Activated CD8-positive, alpha-beta T cell treated with anti-CD3 and anti-CD28 coated beads for 36 hours (primary cell): Measurements from ENCODE around the gene NDUFA3. TPM values are rescaled to one million over a fixed set of nuclear protein-coding genes. Genes with fewer than 3 reads are reported as not detected.
"Not testable (repeated sequence)": the region's sequence is repeated elsewhere in the genome, so short reads cannot be mapped to it uniquely, and the experiment has no call there.

ENCODE experiments used
- ATAC-seq: fragments of 200-7000 bp; cut with Tn5 transposase; one replicate; pipeline ENCODE4 v1.10.0; 2021; ENCODE audit warnings: mild to moderate bottlenecking, moderate library complexity
- CTCF ChIA-PET: fragments of 350-600 bp; sonication (Branson Sonifier 250); formaldehyde crosslinking; loops from one replicate; lab custom pipeline; 2021; ENCODE audit warnings: antibody characterized with exemption; lab: Charles Lee
- POLR2A ChIA-PET: fragments of 350-600 bp; sonication (Branson Sonifier 250); formaldehyde crosslinking; loops from one replicate; lab custom pipeline; 2021; ENCODE audit warnings: antibody characterized with exemption; lab: Charles Lee
- DNase-seq: peaks from one replicate; pipeline ENCODE4 v3.0.0-alpha.2; 2020
- H3K27ac Mint-ChIP-seq: one replicate; pipeline ENCODE4 v1.8.0; 2021; ENCODE audit warnings: mild to moderate bottlenecking, mixed read lengths
- H3K27me3 Mint-ChIP-seq: one replicate; pipeline ENCODE4 v1.8.0; 2021; ENCODE audit warnings: mixed read lengths
- H3K36me3 Mint-ChIP-seq: one replicate; pipeline ENCODE4 v1.8.0; 2021; ENCODE audit warnings: low read depth, mixed read lengths
- H3K4me1 Mint-ChIP-seq: one replicate; pipeline ENCODE4 v1.8.0; 2021; ENCODE audit warnings: low read depth, mixed read lengths
- H3K4me3 Mint-ChIP-seq: one replicate; pipeline ENCODE4 v1.8.0; 2021; ENCODE audit warnings: mild to moderate bottlenecking, moderate library complexity, mixed read lengths
- H3K9me3 Mint-ChIP-seq: one replicate; pipeline ENCODE4 v1.8.0; 2021; ENCODE audit warnings: mixed read lengths
- CTCF ChIP-seq: fragments of 200-600 bp; IDR thresholded peaks from one replicate; pipeline ENCODE4 v1.8.0; 2022; ENCODE audit warnings: antibody characterized with exemption, mild to moderate bottlenecking
- intact Hi-C: fragments of 100-400 bp; cut with micrococcal nuclease; formaldehyde crosslinking; loops from one replicate; pipeline ENCODE4 v1.10.0; 2022
- total RNA-seq, 2 experiments: library from RNA; stranded (reverse); gene quantifications; one replicate each; pipeline ENCODE4 v1.2.3, GENCODE V29; 2021

The NDUFA3 gene
- total RNA-seq, 2 experiments from 2014 or later, result 94.8 to 96.7 TPM

DNA sequence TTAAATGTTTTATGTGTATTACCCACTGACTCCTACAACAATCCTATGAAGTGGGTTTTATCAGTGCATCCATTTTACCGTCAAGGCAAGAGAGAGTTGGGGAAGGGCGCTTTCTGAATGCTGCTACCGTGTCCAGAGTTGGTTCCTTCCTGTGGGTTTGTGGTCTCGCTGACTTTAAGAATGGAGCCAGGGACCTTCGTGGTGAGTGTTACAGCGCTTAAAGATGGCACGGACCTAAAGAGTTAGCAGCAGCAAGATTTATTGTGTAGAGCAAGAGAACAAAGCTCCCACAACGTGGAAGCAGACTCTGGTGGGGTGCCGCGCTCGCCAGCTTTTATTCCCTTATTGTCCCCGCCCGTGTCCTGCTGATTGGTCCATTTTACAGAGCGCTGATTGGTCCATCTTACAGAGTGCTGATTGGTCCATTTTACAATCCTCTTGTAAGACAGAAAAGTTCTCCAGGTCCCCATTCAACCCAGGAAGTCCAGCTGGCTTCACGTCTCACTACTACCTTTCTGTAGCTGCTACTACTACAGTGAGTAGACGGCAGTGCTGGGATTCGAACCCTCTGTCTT is 8.1 kb upstream of the NDUFA3 start:
- DNase-seq, result no peak
- Mint-ChIP-seq H3K9me3 (no peaks in the 10 kb centered on the region), H3K4me1 (peaks cover 6% of the 10 kb centered on the region), H3K4me3 (no peak overlapping the region), H3K36me3 (no peaks in the 10 kb centered on the region), H3K27ac (no peak overlapping the region), H3K27me3 (peaks cover 21% of the 10 kb centered on the region)
- ChIA-PET CTCF (interaction anchor here (1.7 kb wide), 1 partner anchor 240 kb away, joined by 4 read pairs; no protein-coding TSS in a partner anchor), POLR2A (interaction anchor here (1.9 kb wide), 1 partner anchor 21 kb away, joined by 7 read pairs; the partner anchor contains the start of genes PRPF31 and TFPT)
- intact Hi-C loops, result no loop called here
- ATAC-seq, result no peak
- no peak for TF ChIP-seq CTCF

DNA sequence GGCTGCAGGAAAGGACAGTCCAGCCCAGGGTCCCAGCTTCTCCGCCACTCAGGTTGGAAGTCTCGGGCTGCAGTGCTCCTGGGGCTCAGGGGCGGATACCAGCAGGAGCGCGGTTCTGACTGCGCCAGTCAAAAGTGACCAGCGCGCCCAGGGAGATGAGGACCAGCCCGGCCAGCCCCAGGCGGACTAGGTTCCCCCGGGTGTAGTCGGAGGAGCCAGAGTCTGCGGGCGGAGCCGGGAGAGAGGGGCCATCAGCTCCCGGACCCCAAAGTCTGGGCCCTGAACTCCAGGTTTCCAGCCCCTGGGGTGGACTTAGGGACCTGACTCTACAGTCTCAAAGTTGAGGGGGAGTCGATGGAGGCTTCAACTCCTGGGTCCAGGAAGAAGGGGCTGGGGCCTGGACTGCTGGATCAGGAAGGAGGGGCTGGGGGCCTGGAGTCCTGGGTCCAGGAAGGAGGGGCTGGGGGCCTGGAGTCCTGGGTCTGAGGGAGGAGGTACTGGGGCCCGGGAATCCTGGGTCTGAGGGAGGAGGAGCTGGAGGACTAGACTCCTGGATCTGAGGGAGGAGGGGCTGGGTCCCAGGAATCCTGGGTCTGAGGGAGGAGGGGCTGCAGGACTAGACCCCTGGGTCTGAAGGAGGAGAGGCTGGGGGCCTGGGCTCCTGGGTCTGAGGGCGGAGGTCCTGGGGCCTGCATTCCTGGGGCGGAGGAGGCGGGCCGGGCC is 7.4 kb upstream of the NDUFA3 start:
- Mint-ChIP-seq H3K27ac (no peak overlapping the region), H3K4me1 (peaks cover 6% of the 10 kb centered on the region), H3K4me3 (peak overlapping the region; percentile 67), H3K27me3 (peaks cover 21% of the 10 kb centered on the region), H3K9me3 (no peaks in the 10 kb centered on the region), H3K36me3 (no peaks in the 10 kb centered on the region)
- ATAC-seq, result no peak
- intact Hi-C loops, result no loop called here
- TF ChIP-seq CTCF, result no peak
- DNase-seq, result no peak
- ChIA-PET POLR2A (interaction anchor here (1.9 kb wide), 1 partner anchor 20 kb away, joined by 7 read pairs; the partner anchor contains the start of genes PRPF31 and TFPT), CTCF (interaction anchor here (0.9 to 1.7 kb wide), 2 partner anchors 8 to 241 kb away, joined by 3 to 4 read pairs; no protein-coding TSS in a partner anchor)

DNA sequence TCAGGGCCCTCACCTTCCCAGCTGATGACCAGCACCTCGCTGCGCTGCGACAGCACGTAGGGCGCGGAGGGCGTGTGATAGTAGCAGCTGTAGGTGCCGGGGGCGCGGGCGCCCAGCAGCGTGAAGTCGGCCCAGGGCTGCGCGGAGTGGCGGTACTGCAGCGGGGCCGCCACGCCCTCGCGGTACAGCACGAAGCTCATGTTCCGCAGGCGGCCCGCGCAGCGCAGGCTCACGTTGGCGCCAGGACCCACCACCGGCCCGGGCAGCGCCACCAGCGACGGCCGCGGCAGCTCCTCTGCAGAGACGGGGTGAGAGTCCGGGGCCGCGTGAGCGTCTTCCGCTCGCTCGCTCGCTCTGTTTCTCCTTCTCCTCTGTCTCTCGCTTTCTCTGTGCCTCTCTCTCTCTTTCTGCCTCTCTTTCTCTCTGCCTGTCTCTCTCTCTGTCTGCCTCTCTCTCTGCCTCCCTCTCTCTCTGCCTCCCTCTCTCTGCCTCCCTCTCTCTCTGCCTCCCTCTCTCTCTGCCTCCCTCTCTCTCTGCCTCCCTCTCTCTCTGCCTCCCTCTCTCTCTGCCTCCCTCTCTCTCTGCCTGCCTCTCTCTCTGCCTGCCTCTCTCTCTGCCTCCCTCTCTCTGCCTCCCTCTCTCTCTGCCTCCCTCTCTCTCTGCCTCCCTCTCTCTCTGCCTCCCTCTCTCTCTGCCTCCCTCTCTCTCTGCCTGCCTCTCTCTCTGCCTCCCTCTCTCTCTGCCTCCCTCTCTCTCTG is 6.6 kb upstream of the NDUFA3 start:
- peak; percentile 77 for ATAC-seq
- Mint-ChIP-seq H3K27ac (peak overlapping the region; percentile 49), H3K4me3 (peak overlapping the region; percentile 67), H3K27me3 (peaks cover 21% of the 10 kb centered on the region)
- CTCF ChIA-PET, result interaction anchor here (0.9 to 1.7 kb wide), 2 partner anchors 9 to 242 kb away, joined by 3 to 4 read pairs; no protein-coding TSS in a partner anchor
- POLR2A ChIA-PET, result interaction anchor here (1.6 to 1.9 kb wide), 2 partner anchors 20 kb away, joined by 5 to 7 read pairs; partner anchors contain the start of genes PRPF31 and TFPT
- peak; percentile 59 for DNase-seq
- H3K36me3 Mint-ChIP-seq, H3K9me3 Mint-ChIP-seq, H3K4me1 Mint-ChIP-seq, intact Hi-C loops: not testable (repeated sequence)

- H3K36me3 Mint-ChIP-seq, result no peaks in the 10 kb centered on the region
These were observed 6.0 kb upstream of the NDUFA3 start for GRCh38 chr19:54096617-54097106.

More at GRCh38 chr19:54096617-54097106, 6.0 kb upstream of the NDUFA3 start:
- no peak for DNase-seq
- peak; percentile 60 for ATAC-seq
- ChIA-PET POLR2A (interaction anchor here (1.6 kb wide), 1 partner anchor 19 kb away, joined by 5 read pairs; the partner anchor contains the start of genes PRPF31 and TFPT), CTCF (interaction anchor here (0.6 to 1.3 kb wide), 2 partner anchors 41 to 304 kb away, joined by 3 to 4 read pairs; partner anchors contain the start of gene CNOT3)
- no peak for TF ChIP-seq CTCF
- peak overlapping the region; percentile 50 for H3K4me3 Mint-ChIP-seq
- H3K4me1 Mint-ChIP-seq, result peaks cover 7% of the 10 kb centered on the region
- H3K27me3 Mint-ChIP-seq, result peaks cover 21% of the 10 kb centered on the region
- no peaks in the 10 kb centered on the region for H3K9me3 Mint-ChIP-seq
- intact Hi-C loops, result no loop called here
- peak overlapping the region; percentile 46 for H3K27ac Mint-ChIP-seq
